Fibroblast of lung (primary cell): ENCODE measurements around the gene A3GALT2.

Experiments used
- CTCF ChIP-seq, 2 donors: IDR thresholded peaks in 1 of 2; conservative IDR thresholded peaks in 1 of 2; 1 replicate in 1 of 2; 2 replicates in 1 of 2; pipeline ENCODE4 v1.5.1; 2011 to 2012; ENCODE audit warnings: low read length in 2 of 2, control low read depth in 1 of 2, inconsistent platforms in 1 of 2, low read depth in 1 of 2, mild to moderate bottlenecking in 1 of 2
- EZH2 ChIP-seq: IDR thresholded peaks from 2 replicates; pipeline ENCODE4 v1.5.1; 2012; ENCODE audit warnings: low read length, control low read depth, mild to moderate bottlenecking; ENCODE audit errors: missing control alignments

DNA sequence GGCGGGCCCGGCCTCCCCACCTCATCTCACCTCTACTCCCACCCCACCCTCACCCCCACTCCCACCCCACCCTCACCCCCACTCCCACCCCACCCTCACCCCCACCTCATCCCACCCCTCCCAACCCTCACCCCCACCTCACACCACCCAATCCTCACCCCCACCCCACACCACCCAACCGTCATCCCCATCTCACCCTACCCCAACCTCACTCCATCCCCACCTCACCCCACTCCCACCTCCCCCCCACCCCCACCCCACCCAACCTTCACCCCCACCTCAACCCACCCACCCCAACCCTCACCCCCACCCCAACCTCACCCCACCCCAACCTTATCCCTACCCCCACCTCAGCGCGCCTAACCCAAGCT lies 13.4 kb downstream of the A3GALT2 start:
- no peak for TF ChIP-seq CTCF (conservative IDR thresholded peaks at IDR 0.05 in 1 of 2, IDR thresholded peaks at IDR 0.05 in 1 of 2; ENCODE audit: low read depth in 1 of 2, low read length in 2 of 2)
- no peak for TF ChIP-seq EZH2
